CD14-positive monocyte (primary cell): ENCODE data around the gene CFD. TPM values are rescaled to one million over a fixed set of nuclear protein-coding genes. Genes with fewer than 3 reads are reported as not detected.

ENCODE experiments used
- DNase-seq, 3 donors: peaks; one replicate each; pipeline ENCODE4 v3.0.0-alpha.2; 2011 to 2022
- H2AFZ ChIP-seq: 2 replicates; pipeline ENCODE4 v1.6.0; 2012; ENCODE audit warnings: mild to moderate bottlenecking, low read depth, low read length, inconsistent platforms; ENCODE audit not compliant: insufficient read depth, poor library complexity, severe bottlenecking
- H3K27ac ChIP-seq, 2 donors: 1 replicate in 1 of 2; 2 replicates in 1 of 2; pipeline ENCODE4 v1.5.1; 2012 to 2013; ENCODE audit warnings: low read length in 2 of 2, control low read depth in 1 of 2, inconsistent platforms in 1 of 2, low read depth in 1 of 2, mild to moderate bottlenecking in 1 of 2
- H3K27me3 ChIP-seq, 2 donors: one replicate each; pipeline versions ENCODE4 v1.6.0 to v1.6.1; 2011 to 2013; ENCODE audit warnings: low read length in 2 of 2; ENCODE audit not compliant: control insufficient read depth in 2 of 2, insufficient read depth in 2 of 2
- H3K36me3 ChIP-seq, 2 donors: replicated peaks in 1 of 2; 1 replicate in 1 of 2; 2 replicates in 1 of 2; pipeline versions ENCODE4 v1.5.1 to v1.6.1; 2012 to 2013; ENCODE audit warnings: low read length in 2 of 2, control low read depth in 1 of 2, inconsistent platforms in 1 of 2, mild to moderate bottlenecking in 1 of 2; ENCODE audit not compliant: insufficient read depth in 2 of 2, control insufficient read depth in 1 of 2
- H3K4me1 ChIP-seq, 2 donors: 1 replicate in 1 of 2; 2 replicates in 1 of 2; pipeline versions ENCODE4 v1.5.1 to v1.6.1; 2012 to 2013; ENCODE audit warnings: low read length in 2 of 2, control low read depth in 1 of 2, inconsistent platforms in 1 of 2, mild to moderate bottlenecking in 1 of 2, moderate library complexity in 1 of 2; ENCODE audit not compliant: insufficient read depth in 2 of 2, control insufficient read depth in 1 of 2
- H3K4me2 ChIP-seq: replicated peaks from 2 replicates; pipeline ENCODE3; 2012; ENCODE audit warnings: low read length, moderate library complexity, mild to moderate bottlenecking; ENCODE audit not compliant: poor library complexity, severe bottlenecking; ENCODE audit errors: extremely low read depth
- H3K4me3 ChIP-seq, 3 experiments: fragments of 200-600 bp in 1 of 3; sonication (generic) in 1 of 3; replicated peaks in 1 of 3; 1 replicate in 2 of 3; 2 replicates in 1 of 3; pipeline ENCODE4 v1.5.1; 2011 to 2013; ENCODE audit warnings: low read length in 3 of 3, mild to moderate bottlenecking in 3 of 3, control low read depth in 2 of 3, low read depth in 2 of 3, inconsistent platforms in 1 of 3, moderate library complexity in 1 of 3
- H3K79me2 ChIP-seq: 2 replicates; pipeline ENCODE4 v1.6.0; 2012; ENCODE audit warnings: mild to moderate bottlenecking, control low read depth, inconsistent platforms, low read length, moderate library complexity; ENCODE audit not compliant: insufficient read depth
- H3K9ac ChIP-seq: 2 replicates; pipeline ENCODE4 v1.6.0; 2017; ENCODE audit warnings: low read length, mild to moderate bottlenecking; ENCODE audit not compliant: insufficient read depth, poor library complexity, severe bottlenecking
- H3K9me3 ChIP-seq, 2 donors: replicated peaks in 1 of 2; 1 replicate in 1 of 2; 2 replicates in 1 of 2; pipeline versions ENCODE4 v1.5.1 to v1.6.1; 2012 to 2013; ENCODE audit warnings: low read length in 2 of 2, control low read depth in 1 of 2; ENCODE audit not compliant: control insufficient read depth in 1 of 2, insufficient read depth in 1 of 2
- H4K20me1 ChIP-seq: 2 replicates; pipeline ENCODE4 v1.6.0; 2012; ENCODE audit warnings: mild to moderate bottlenecking, low read length, control low read depth, moderate library complexity; ENCODE audit not compliant: insufficient read depth
- H3K27ac Mint-ChIP-seq, 7 donors: one replicate each; pipeline ENCODE4 v1.8.0; 2020; ENCODE audit warnings: mild to moderate bottlenecking in 7 of 7, mixed read lengths in 7 of 7, moderate library complexity in 6 of 7, inconsistent platforms in 2 of 7
- H3K27me3 Mint-ChIP-seq, 3 donors: one replicate each; pipeline ENCODE4 v1.8.0; 2021 to 2022; ENCODE audit warnings: low read depth in 3 of 3, mild to moderate bottlenecking in 3 of 3, mixed read lengths in 3 of 3, moderate library complexity in 3 of 3, inconsistent platforms in 1 of 3
- H3K36me3 Mint-ChIP-seq, 2 donors: one replicate each; pipeline ENCODE4 v1.8.0; 2020; ENCODE audit warnings: mixed read lengths in 2 of 2, inconsistent platforms in 1 of 2, mild to moderate bottlenecking in 1 of 2
- H3K4me1 Mint-ChIP-seq: one replicate; pipeline ENCODE4 v1.8.0; 2020; ENCODE audit warnings: mild to moderate bottlenecking, mixed read lengths
- H3K4me3 Mint-ChIP-seq, 2 donors: one replicate each; pipeline ENCODE4 v1.8.0; 2020; ENCODE audit warnings: mild to moderate bottlenecking in 2 of 2, mixed read lengths in 2 of 2, moderate library complexity in 1 of 2
- H3K9me3 Mint-ChIP-seq, 7 donors: one replicate each; pipeline ENCODE4 v1.8.0; 2020 to 2022; ENCODE audit warnings: mixed read lengths in 7 of 7, mild to moderate bottlenecking in 6 of 7, moderate library complexity in 6 of 7, inconsistent platforms in 2 of 7
- CTCF ChIP-seq: fragments of 200-600 bp; IDR thresholded peaks from one replicate; pipeline ENCODE4 v1.8.0; 2022; ENCODE audit warnings: antibody characterized with exemption, mild to moderate bottlenecking
- WGBS: methylation state at CpG from one replicate; pipeline ENCODE4 v1.1.5; 2013; ENCODE audit warnings: missing lambda C conversion rate; ENCODE audit not compliant: insufficient coverage; 5-methylcytosine and 5-hydroxymethylcytosine counted together
- intact Hi-C, 2 donors: fragments of 100-400 bp; cut with micrococcal nuclease; formaldehyde crosslinking; loops; one replicate each; pipeline versions ENCODE4 v1.15.0 to v1.15.1; 2023
- polyA plus RNA-seq, 3 donors: library from polyadenylated mRNA; depleted of rRNA in 1 of 3; unstranded in 2 of 3; stranded (reverse) in 1 of 3; fragments of 300-500 nt in 2 of 3; fragments of >200 nt in 1 of 3; fragmentation: Illumina TruSeq in 2 of 3; gene quantifications; 1 replicate in 2 of 3; 2 replicates in 1 of 3; pipeline ENCODE4 v1.2.3, GENCODE V29; 2012 to 2021

Gene CFD
- polyA plus RNA-seq, 3 donors = 272 to 862 (median 654) TPM

GRCh38 chr19:821231-821824, 38.1 kb upstream of the CFD start:
- Mint-ChIP-seq H3K36me3 (peaks cover 0 to 3% of the 10 kb centered on the region in 2 donors), H3K27ac (no peak overlapping the region), H3K27me3 (peaks cover 3 to 7% (median 5%) of the 10 kb centered on the region in 3 donors), H3K4me3 (peak overlapping the region; percentile 78 to 79), H3K4me1 (peaks cover 36% of the 10 kb centered on the region), H3K9me3 (peaks cover 0 to 4% (median 0%) of the 10 kb centered on the region in 7 donors)
- Histone ChIP-seq H2AFZ (peak overlapping the region; percentile 81), H3K9ac (peak overlapping the region; percentile 59), H3K4me3 (peak overlapping the region; percentile 34 to 75 (median 35)), H3K27me3 (no peaks in the 10 kb centered on the region), H3K79me2 (peaks cover 52% of the 10 kb centered on the region), H3K4me2 (peak overlapping the region; percentile 86), H3K27ac (no peak overlapping the region), H3K4me1 (peaks cover 37 to 40% of the 10 kb centered on the region in 2 donors), H3K36me3 (no peaks in the 10 kb centered on the region), H4K20me1 (no peaks in the 10 kb centered on the region), H3K9me3 (no peaks in the 10 kb centered on the region)
- no peak for DNase-seq
- TF ChIP-seq CTCF = no peak
- intact Hi-C loops = no loop called here
- under 1% methylated on average over 59 of the region's 64 CpGs for WGBS

- Histone ChIP-seq H3K27ac (no peak within 1 kb of the TSS), H3K36me3 (no peaks in the 10 kb centered on the region), H3K27me3 (no peaks in the 10 kb centered on the region), H3K4me3 (peak within 1 kb of the TSS; percentile 34 to 75 (median 35)), H3K9me3 (no peaks in the 10 kb centered on the region), H4K20me1 (no peaks in the 10 kb centered on the region), H3K79me2 (peaks cover 52% of the 10 kb centered on the region), H2AFZ (peak within 1 kb of the TSS; percentile 81), H3K9ac (peak within 1 kb of the TSS; percentile 59), H3K4me1 (peaks cover 44 to 46% of the 10 kb centered on the region in 2 donors), H3K4me2 (peak within 1 kb of the TSS; percentile 86)
- Mint-ChIP-seq H3K9me3 (no peaks in the 10 kb centered on the region), H3K4me3 (peak within 1 kb of the TSS; percentile 78 to 79), H3K27me3 (peaks cover 3 to 7% (median 5%) of the 10 kb centered on the region in 3 donors), H3K4me1 (peaks cover 41% of the 10 kb centered on the region), H3K27ac (peak within 1 kb of the TSS in 1 of 7 donors; percentile 13), H3K36me3 (no peaks in the 10 kb centered on the region)
- intact Hi-C loops = no loop called here
- TF ChIP-seq CTCF = no peak
- WGBS = under 1% methylated on average over 49 of the region's 86 CpGs
- no peak for DNase-seq
Observed at GRCh38 chr19:821825-822503, 37.5 kb upstream of the CFD start, which contains the start of gene PLPPR3. Gene PLPPR3 (minus strand): TSS chr19:821955. CDS start chr19:821559, 396 bp downstream.
